Amniotic epithelial cell (primary cell): Measurements from ENCODE around the gene STK35.
"Not testable (repeated sequence)": the region's sequence is repeated elsewhere in the genome, so short reads cannot be mapped to it uniquely, and the experiment has no call there.

Experiments used
- DNase-seq: peaks from one replicate; pipeline ENCODE4 v3.0.0-alpha.2; 2010; ENCODE audit warnings: low read depth

Gene STK35

DNA sequence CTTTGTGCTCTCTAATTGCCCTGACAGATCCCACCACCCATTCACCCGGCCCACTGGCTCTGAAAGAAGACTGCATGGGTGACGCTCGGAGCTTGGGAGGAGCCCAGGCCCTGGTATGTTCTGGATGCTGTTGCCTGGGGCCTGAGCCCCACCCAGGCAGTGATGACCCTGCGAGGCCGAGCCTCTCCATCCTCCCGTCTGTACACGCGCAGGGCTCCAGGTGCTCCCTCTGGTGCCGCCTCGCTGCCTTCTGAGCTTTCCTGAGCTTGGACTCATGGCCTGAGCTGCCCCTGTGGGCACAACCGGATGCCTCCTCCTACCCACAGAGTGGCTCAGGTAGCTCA, 61.2 kb downstream of the STK35 start:
- DNase-seq, result no peak

DNA sequence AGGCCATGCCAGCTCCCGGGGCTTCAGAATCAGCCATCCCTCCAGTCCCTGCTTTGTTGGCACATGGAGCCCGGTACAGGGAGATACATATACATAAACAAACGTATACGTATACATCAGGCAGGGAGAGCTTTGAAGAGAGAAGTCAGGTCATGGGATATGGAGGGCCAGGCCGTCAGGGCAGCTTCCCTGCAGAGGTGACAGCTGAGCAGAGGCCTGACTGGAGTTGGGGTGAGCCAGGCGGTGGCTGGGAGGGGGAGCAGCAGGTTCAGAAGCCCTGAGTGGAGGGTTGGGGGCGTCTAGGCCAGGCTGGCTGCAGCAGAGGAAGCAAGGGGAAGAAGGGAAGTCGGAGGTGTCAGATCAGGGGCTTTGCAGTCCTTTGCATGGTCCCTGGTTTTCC, 61.7 kb downstream of the STK35 start:
- DNase-seq, result no peak

DNA sequence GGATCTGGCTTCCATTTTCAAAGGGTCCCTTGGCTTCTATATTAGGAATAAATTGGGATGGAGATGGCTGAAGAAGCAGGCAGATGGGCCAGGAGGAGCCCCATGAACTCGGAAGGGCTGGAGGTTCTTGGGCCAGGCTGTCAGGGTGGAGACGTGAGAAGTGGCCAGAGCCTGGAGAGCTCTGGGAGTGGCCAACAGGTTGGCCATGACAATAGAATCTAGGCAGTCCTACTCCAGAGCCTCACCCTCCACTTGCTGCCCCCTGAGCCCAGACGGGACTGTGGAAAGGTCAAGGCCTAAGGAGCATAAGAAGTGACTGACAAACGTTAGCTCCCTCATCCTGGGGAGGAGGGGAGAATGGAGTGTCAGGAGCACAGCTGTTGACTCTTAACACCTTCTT, 62.1 kb downstream of the STK35 start:
- DNase-seq, result no peak

DNA sequence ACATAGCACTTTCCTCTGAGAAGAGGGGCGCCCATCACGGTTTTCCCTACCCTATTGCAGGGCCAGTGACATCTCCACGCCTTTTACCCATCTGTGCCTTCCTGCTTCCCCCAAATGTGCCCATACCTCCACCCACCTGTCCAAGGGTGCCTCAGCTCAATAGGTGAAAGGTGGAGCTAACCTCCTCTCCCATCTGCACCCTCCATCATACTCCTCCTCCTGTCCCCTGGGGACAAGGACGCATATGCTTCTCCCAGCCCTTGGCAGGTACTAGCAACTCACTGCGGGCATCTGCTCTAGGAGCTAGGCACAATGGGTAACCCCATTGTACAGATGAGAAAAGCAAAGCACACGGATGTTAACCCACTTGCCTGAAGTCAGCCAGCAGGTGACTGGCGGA, 62.8 kb downstream of the STK35 start:
- DNase-seq, result no peak

GRCh38 chr20:2164966-2165365, 63.3 kb downstream of the STK35 start:
- DNase-seq, result no peak

- no peak for DNase-seq
These were observed 64.2 kb downstream of the STK35 start for GRCh38 chr20:2165871-2166270.

DNA sequence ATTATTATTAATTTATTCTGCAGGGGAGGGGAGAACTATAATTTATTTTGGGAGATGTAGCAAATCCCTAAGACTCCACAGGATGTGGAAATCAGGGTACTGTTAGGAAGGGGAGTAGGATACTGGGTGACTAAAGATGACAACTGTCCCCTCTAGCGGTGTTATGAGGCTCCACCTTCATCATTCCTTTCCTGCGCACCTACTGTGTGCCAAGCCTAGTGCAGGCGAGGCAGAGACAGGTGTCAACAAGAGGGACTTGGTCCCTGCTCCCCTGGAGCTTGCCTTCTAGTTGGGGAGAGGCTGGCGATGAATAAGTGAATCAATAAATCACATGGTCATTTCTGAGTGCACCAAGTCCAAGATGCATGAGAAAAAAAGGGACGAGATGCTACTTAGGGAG, 65.5 kb downstream of the STK35 start:
- DNase-seq, result no peak

GRCh38 chr20:2168946-2169345, 67.3 kb downstream of the STK35 start:
- no peak for DNase-seq

GRCh38 chr20:2169456-2170088, 67.9 kb downstream of the STK35 start:
- DNase-seq, result no peak

DNA sequence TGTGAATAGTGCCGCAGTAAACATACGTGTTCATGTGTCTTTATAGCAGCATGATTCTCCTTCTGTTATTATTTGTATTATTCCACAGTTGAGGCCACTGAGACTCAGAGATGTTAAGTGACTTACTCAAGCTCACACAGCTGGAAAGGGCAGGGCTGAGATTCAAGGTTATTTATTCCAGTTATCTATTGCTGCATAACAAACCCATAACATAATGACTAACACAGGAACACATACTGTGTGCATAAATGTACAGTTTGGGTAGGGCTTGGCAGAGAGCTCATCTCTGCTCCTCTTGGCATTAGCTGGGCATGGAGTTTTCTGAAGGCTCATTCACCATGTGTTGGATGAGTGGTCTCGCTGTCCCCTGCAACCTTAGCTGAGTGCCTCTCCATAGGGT, 68.8 kb downstream of the STK35 start:
- no peak for DNase-seq

- DNase-seq, result no peak
These were observed 69.7 kb downstream of the STK35 start for GRCh38 chr20:2171266-2171790.

- DNase-seq, result not testable (repeated sequence)
These were observed 70.2 kb downstream of the STK35 start for GRCh38 chr20:2171840-2172239.

GRCh38 chr20:2172305-2173175, 70.9 kb downstream of the STK35 start:
- DNase-seq, result peak; percentile 34

GRCh38 chr20:2173186-2173585, 71.6 kb downstream of the STK35 start:
- DNase-seq, result no peak

DNA sequence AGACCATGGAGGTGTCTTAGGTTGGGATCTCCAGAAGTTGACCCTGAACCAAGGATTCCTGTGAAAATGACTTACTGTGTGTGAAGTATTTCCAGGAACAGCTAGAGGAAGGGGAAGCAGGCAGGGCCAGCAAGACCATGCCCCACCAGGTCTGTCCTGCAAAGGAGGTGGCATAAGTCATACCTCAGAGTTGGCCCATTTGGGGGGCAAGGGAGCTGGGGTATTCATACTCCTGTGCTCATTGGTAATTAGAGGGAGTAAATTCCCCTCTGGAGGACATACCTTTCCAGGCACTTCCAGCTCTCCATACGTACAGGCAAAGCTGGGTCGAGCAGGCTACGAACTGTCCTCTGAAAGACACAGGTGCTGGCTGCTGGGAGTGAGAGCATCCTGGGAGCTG, 72.4 kb downstream of the STK35 start:
- DNase-seq, result no peak

- no peak for DNase-seq
These were observed 75.3 kb downstream of the STK35 start for GRCh38 chr20:2176946-2177345.

DNA sequence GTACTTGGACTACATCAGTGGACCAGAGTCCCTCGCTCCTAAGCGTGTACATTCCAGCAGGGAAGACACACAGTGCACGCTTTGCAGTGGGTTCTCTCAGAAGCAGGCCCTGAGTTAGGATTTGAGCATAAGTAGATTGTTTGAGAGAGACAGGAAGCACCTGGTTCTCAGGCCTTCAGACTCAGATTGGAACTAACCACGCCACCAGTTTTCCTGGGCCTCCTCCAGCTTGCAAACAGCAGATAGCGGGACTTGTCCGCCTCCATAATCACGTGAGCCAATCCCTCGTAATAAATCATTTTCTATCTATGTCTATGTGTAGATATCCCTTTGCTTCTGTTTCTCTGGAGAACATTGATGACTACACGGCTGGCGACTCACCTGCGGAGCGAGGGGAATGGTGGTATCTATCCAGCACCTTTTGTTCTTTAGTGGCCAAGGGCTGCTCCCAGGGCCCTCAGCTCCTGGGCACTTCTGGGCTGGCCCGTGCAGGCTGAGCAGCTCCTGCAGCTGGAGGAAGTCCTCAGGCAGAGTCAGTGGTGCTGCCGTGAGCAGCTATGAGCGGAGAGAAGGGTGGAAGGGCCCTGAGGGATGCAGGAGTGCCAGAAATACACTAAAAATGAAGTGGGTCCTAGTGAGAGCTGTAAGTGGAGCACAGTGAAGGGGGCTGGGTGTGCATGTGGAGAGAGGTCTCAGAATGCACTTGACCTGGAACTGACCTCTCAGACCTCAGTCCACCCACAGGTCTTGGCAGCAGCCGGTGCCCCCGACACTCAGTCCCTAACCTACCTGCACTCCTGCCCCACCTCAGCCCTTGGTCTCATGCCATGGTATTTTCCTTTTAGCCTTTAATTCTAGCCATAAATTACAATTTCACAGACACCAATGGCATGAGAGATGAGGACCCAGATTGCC, 76.9 kb downstream of the STK35 start:
- no peak for DNase-seq

- no peak for DNase-seq
These were observed 77.6 kb downstream of the STK35 start for GRCh38 chr20:2179233-2179580.

DNA sequence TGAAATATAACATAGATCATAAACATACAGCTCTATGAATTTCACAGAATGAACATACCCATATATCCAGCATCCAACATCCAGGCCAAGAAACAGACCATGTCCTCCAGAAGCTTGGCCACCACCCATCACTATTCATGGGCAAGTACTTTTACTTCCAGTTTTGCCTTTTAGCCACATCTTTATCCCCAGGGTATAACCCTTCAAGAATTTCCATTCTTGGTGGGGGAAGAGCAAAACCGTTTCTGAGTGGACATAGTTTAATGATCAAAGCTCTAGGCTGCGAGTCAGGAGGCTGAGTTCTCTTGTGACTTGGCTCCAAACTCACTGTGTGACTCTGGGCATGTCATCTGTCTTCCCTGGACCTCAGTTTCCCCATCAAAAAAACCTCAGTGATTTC, 78.3 kb downstream of the STK35 start:
- DNase-seq, result no peak

GRCh38 chr20:2183381-2183780, 81.8 kb downstream of the STK35 start:
- DNase-seq, result no peak

DNA sequence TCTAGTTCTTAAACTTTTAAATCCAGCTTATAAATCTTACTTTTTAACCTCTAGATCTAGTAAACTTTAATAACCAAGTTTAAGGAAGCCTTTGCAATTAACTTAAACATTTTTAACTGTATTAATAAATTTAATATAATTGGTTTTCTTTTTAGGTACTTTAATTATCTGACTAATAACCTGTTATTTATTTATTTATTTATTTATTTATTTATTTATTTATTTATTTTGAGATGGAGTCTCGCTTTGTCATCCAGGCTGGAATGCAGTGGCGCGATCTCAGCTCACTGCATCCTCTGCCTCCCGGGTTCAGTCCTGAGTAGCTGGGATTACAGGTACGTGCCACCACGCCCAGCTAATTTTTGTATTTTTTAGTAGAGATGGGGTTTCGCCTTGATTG, 83.3 kb downstream of the STK35 start:
- DNase-seq, result not testable (repeated sequence)

- no peak for DNase-seq
These were observed 94.0 kb downstream of the STK35 start for GRCh38 chr20:2195614-2196013.

DNA sequence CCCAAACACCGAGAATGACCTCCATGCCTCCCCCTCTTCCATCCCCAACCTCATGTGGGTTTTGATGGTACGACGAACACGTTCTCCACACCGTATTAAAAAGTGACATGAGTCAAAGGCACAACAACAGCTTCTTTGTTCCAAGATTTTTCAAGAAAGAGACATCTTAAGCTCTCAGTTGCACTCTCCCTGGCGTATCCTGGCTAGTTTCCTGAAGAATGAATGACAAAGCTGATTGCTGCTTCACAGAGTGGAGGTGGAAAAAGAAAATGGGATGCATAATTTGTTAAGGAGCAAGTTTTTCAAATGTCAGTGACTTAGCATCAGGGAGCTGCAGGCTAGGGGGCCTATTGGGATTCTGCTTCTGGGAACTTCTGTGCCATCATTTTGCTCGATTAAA, 95.5 kb downstream of the STK35 start:
- no peak for DNase-seq
